Lower leg skin (tissue), 3 donors: ENCODE measurements around the gene IZUMO1.

ENCODE experiments used
- POLR2A ChIP-seq, 2 donors: fragments of 450-650 bp; IDR thresholded peaks; one replicate each; pipeline ENCODE4 v1.6.1; 2016 to 2017; ENCODE audit warnings: antibody characterized with exemption in 2 of 2, mild to moderate bottlenecking in 1 of 2, moderate library complexity in 1 of 2
- TF ChIP-seq, protein P1 (sequence below), 3 donors: fragments of 450-650 bp; IDR thresholded peaks; one replicate each; pipeline ENCODE4 v1.5.1; 2016; ENCODE audit warnings: antibody characterized with exemption in 3 of 3, mild to moderate bottlenecking in 3 of 3, moderate library complexity in 2 of 3

DNA sequence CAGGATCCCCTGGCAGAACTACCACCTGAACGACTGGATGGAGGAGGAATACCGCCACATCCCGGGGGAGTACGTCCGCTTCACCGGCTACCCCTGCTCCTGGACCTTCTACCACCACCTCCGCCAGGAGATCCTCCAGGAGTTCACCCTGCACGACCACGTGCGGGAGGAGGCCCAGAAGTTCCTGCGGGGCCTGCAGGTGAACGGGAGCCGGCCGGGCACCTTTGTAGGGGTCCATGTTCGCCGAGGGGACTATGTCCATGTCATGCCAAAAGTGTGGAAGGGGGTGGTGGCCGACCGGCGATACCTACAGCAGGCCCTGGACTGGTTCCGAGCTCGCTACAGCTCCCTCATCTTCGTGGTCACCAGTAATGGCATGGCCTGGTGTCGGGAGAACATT is 43.4 kb downstream of the IZUMO1 start:
- TF ChIP-seq, protein P1, sequence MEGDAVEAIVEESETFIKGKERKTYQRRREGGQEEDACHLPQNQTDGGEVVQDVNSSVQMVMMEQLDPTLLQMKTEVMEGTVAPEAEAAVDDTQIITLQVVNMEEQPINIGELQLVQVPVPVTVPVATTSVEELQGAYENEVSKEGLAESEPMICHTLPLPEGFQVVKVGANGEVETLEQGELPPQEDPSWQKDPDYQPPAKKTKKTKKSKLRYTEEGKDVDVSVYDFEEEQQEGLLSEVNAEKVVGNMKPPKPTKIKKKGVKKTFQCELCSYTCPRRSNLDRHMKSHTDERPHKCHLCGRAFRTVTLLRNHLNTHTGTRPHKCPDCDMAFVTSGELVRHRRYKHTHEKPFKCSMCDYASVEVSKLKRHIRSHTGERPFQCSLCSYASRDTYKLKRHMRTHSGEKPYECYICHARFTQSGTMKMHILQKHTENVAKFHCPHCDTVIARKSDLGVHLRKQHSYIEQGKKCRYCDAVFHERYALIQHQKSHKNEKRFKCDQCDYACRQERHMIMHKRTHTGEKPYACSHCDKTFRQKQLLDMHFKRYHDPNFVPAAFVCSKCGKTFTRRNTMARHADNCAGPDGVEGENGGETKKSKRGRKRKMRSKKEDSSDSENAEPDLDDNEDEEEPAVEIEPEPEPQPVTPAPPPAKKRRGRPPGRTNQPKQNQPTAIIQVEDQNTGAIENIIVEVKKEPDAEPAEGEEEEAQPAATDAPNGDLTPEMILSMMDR (IDR thresholded peaks at IDR 0.05): no peak
- no peak for TF ChIP-seq POLR2A (IDR thresholded peaks at IDR 0.05)
